Epithelial cell of umbilical artery (primary cell): Measurements from ENCODE around the gene SPACA5B. TPM values are rescaled to one million over a fixed set of nuclear protein-coding genes. Genes with fewer than 3 reads are reported as not detected.

Source experiments
- total RNA-seq: library from RNA; depleted of rRNA; stranded (reverse); fragments of >200 nt; gene quantifications from 2 replicates; pipeline ENCODE4 v1.2.3, GENCODE V29; 2014

The SPACA5B gene
- not detected in 2 replicates for total RNA-seq

DNA sequence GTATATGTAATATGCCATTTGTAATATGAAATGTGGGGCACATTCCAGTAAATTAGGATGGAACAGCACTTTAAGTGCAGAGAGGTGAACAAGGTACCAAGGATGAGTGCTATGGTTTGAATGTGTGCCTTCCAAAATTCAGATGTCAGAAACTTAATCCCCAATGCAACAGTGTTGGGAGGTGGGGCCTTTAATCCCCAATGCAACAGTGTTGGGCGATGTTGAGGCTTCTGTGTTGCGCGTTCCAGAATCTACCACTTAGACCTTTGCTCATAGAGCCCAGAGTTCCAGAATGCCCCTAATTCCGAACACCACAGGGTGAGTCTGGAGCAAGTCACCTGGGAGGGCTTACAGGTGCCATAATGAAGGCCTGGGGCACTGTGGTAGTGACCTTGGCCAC lies at the start of gene SPACA5B:
Gene SPACA5B, plus strand, starts transcription at position 301 of the 400 bp plus-strand sequence. Its CDS starts 62 bp downstream, at position 363.

Other genes with a start within 250 kb of the SPACA5B start
- gene ZNF182, start 126.6 kb upstream of the SPACA5B start, total RNA-seq = 2.3 and 3.6 TPM in 2 replicates
- not detected in 2 replicates for gene SPACA5, start 123.6 kb upstream of the SPACA5B start, total RNA-seq
- gene ZNF630, start 59.0 kb upstream of the SPACA5B start, total RNA-seq = 0.65 and 0.91 TPM in 2 replicates
- gene SSX5, start 66.2 kb downstream of the SPACA5B start, total RNA-seq = not detected in 2 replicates
- not detected in 2 replicates for gene SSX1, start 124.8 kb downstream of the SPACA5B start, total RNA-seq
- not detected in 2 replicates for gene SSX3, start 226.1 kb downstream of the SPACA5B start, total RNA-seq